Measurements from ENCODE around the gene C11orf16. TPM values are rescaled to one million over a fixed set of nuclear protein-coding genes. Genes with fewer than 3 reads are reported as not detected.

The C11orf16 gene
- total and polyA plus RNA-seq, 2 donors (not counting 3 experiments of a cell fraction or from before 2014, with no cell fraction given), result not detected

DNA sequence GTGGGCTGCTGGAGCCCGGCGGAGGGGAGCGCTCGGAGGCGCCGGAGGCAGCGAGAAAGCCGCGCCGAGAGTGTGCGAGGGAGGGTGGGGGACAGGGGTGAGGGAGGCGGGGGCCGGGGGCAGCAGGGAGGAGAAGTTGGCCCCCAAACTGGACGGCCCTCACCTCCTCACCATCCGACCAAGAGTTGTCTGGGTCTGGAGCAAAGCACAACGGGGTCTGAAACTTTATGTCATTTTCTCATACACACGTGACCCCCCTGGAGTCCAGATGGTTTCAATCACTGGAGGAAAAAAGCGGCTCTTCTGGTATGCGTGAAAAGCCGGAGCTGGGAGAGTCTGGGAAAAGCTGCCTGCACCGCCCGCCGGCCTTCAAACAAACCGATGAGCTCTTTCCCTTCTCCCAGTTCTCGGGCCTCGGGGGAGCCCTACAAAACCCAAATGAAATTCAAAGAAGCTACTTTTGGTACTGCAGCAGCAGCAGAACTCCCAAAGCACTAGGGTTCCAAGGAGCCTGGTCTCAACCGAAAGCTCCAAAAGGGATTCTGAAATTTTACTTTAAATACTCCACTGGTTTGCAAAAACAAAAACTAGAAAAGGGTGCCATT is 61.5 kb downstream of the C11orf16 start:
- H3K9ac ChIP-seq (replicated peaks; ENCODE audit: extremely low read depth, insufficient read depth, low read length), result peak overlapping the region; percentile 20
- intact Hi-C loops (cut with micrococcal nuclease) (loop anchor here (2.0 kb wide), 3 partner anchors 40 to 182 kb away; partner anchors contain the start of gene AKIP1), dilution Hi-C loops (cut with MboI; ENCODE audit: extremely low pct_ligation_motif_present, low sequenced_read_pairs) (no loop called here)
- ChIA-PET POLR2A (no interaction called here), CTCF (interaction anchor here (0.7 to 3.2 kb wide), 10 partner anchors 9 to 266 kb away, joined by 3 to 11 read pairs (median 4); no protein-coding TSS in a partner anchor)
- H3K27me3 ChIP-seq (ENCODE audit: control insufficient read depth in 2 of 2, insufficient read depth in 2 of 2, low read length in 2 of 2), result no peaks in the 10 kb centered on the region
- H3K9me3 ChIP-seq (replicated peaks; ENCODE audit: control insufficient read depth, insufficient read depth, low read length), result no peaks in the 10 kb centered on the region
- peak overlapping the region; percentile 6 to 50 (median 39) for H3K4me3 ChIP-seq (replicated peaks in 1 of 3; ENCODE audit: insufficient read depth in 1 of 3, low read depth in 1 of 3, low read length in 3 of 3)
- no peaks in the 10 kb centered on the region for H3K36me3 ChIP-seq (ENCODE audit: control insufficient read depth in 2 of 2, extremely low read depth in 1 of 2, insufficient read depth in 2 of 2, low read length in 2 of 2)
- no TSS peak for BruUV-seq (replicated peaks)
- FAIRE-seq (peak; percentile 63), DNase-seq (ENCODE audit: low read depth, low spot score) (peak; percentile 72)
- H3K27ac ChIP-seq (ENCODE audit: insufficient read depth, low read depth, low read length), result no peak overlapping the region
- H3K4me1 ChIP-seq (ENCODE audit: control insufficient read depth, extremely low read depth, insufficient read depth, low read length), result peaks cover 16% of the 10 kb centered on the region
- no peaks in the 10 kb centered on the region for H4K20me1 ChIP-seq (replicated peaks; ENCODE audit: control insufficient read depth, extremely low read depth, insufficient read depth, low read length)
- H3K79me2 ChIP-seq (ENCODE audit: control insufficient read depth, insufficient read depth, low read length), result no peaks in the 10 kb centered on the region
- no peak for TF ChIP-seq POLR2AphosphoS5 (IDR thresholded peaks at IDR 0.05; ENCODE audit: insufficient read depth, low read depth, low read length)
- TF ChIP-seq, protein P1, sequence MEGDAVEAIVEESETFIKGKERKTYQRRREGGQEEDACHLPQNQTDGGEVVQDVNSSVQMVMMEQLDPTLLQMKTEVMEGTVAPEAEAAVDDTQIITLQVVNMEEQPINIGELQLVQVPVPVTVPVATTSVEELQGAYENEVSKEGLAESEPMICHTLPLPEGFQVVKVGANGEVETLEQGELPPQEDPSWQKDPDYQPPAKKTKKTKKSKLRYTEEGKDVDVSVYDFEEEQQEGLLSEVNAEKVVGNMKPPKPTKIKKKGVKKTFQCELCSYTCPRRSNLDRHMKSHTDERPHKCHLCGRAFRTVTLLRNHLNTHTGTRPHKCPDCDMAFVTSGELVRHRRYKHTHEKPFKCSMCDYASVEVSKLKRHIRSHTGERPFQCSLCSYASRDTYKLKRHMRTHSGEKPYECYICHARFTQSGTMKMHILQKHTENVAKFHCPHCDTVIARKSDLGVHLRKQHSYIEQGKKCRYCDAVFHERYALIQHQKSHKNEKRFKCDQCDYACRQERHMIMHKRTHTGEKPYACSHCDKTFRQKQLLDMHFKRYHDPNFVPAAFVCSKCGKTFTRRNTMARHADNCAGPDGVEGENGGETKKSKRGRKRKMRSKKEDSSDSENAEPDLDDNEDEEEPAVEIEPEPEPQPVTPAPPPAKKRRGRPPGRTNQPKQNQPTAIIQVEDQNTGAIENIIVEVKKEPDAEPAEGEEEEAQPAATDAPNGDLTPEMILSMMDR (IDR thresholded peaks at IDR 0.05; ENCODE audit: extremely low read depth in 1 of 2, insufficient read depth in 1 of 2, low read depth in 1 of 2, low read length in 2 of 2), result no peak
- TF ChIP-seq, protein P2, sequence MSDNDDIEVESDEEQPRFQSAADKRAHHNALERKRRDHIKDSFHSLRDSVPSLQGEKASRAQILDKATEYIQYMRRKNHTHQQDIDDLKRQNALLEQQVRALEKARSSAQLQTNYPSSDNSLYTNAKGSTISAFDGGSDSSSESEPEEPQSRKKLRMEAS (IDR thresholded peaks at IDR 0.05; ENCODE audit: insufficient read depth, insufficient read length), result peak; percentile 52
- no peak for TF ChIP-seq FOS (IDR thresholded peaks at IDR 0.05; ENCODE audit: borderline replicate concordance, insufficient read depth, low read length)
- TF ChIP-seq MYC (IDR thresholded peaks at IDR 0.05; ENCODE audit: low read depth, low read length), result no peak
- no peak for TF ChIP-seq JUN (IDR thresholded peaks at IDR 0.05; ENCODE audit: borderline replicate concordance, insufficient read depth, insufficient read length, low read depth)
- peak overlapping the region; percentile 41 for H3K4me2 ChIP-seq (ENCODE audit: insufficient read depth, low read length)
- H2AFZ ChIP-seq (ENCODE audit: low read depth, low read length), result peak overlapping the region; percentile 74
- H3K9me1 ChIP-seq (replicated peaks; ENCODE audit: control insufficient read depth, extremely low read depth, insufficient read depth, low read length), result no peaks in the 10 kb centered on the region
